HepG2 (cell line): ENCODE results near the gene TEX22. TPM values are rescaled to one million over a fixed set of nuclear protein-coding genes. Genes with fewer than 3 reads are reported as not detected.
A peak's percentile ranks its signal among the peaks of the same experiment; 100 is the strongest.

ENCODE experiments used
- SKI ChIP-seq: fragments of 450-650 bp; IDR thresholded peaks from one replicate; pipeline ENCODE4 v1.6.1; 2018; ENCODE audit warnings: mild to moderate bottlenecking; ENCODE audit not compliant: partially characterized antibody
- ZNF296 ChIP-seq: sonication (generic); formaldehyde crosslinking; conservative IDR thresholded peaks from 2 replicates; pipeline ENCODE4 v1.5.0; 2020; ENCODE audit warnings: mild to moderate bottlenecking, missing genetic modification reagents
- polyA plus RNA-seq, 8 experiments: library from polyadenylated mRNA; depleted of rRNA in 3 of 8; stranded (reverse) in 7 of 8; unstranded in 1 of 8; fragments of >200 nt; fragmentation: Illumina TruSeq in 4 of 8; extraction: Trizol in 4 of 8; gene quantifications; 2 replicates each; pipeline versions ENCODE4 v1.2.1 to v1.2.3, GENCODE V29; 2011 to 2016; ENCODE audit warnings: low read depth in 4 of 8, missing spikeins in 1 of 8, mixed read lengths in 1 of 8; ENCODE audit not compliant: insufficient read depth in 1 of 8
- total RNA-seq, 5 experiments: library from RNA; depleted of rRNA; stranded (reverse); fragments of >200 nt; fragmentation: Illumina TruSeq; extraction: Trizol; gene quantifications; 2 replicates each; pipeline ENCODE4 v1.2.3, GENCODE V29; 2016; ENCODE audit warnings: low read depth in 1 of 5
- TF ChIP-seq, protein P1 (sequence below), 2 experiments: sonication (generic) in 1 of 2; formaldehyde crosslinking in 1 of 2; IDR thresholded peaks; 2 replicates each; pipeline versions ENCODE4 v1.4.0 to v1.6.1; 2018 to 2020; ENCODE audit warnings: missing genetic modification reagents in 2 of 2, borderline replicate concordance in 1 of 2, low read depth in 1 of 2, mild to moderate bottlenecking in 1 of 2, missing biosample characterization in 1 of 2
- TF ChIP-seq, protein P2 (sequence below): sonication (generic); formaldehyde crosslinking; IDR thresholded peaks from 2 replicates; pipeline ENCODE4 v1.4.0; 2020; ENCODE audit warnings: mild to moderate bottlenecking, missing genetic modification reagents
- TF ChIP-seq, protein P3 (sequence below): IDR thresholded peaks from 2 replicates; pipeline ENCODE4 v1.6.1; 2012; ENCODE audit warnings: inconsistent platforms

TEX22 gene
- total and polyA plus RNA-seq, 2 of the 13 experiments (the other 11 are each of a cell fraction or from before 2014, with no cell fraction given), result 0.07 to 0.27 TPM

DNA sequence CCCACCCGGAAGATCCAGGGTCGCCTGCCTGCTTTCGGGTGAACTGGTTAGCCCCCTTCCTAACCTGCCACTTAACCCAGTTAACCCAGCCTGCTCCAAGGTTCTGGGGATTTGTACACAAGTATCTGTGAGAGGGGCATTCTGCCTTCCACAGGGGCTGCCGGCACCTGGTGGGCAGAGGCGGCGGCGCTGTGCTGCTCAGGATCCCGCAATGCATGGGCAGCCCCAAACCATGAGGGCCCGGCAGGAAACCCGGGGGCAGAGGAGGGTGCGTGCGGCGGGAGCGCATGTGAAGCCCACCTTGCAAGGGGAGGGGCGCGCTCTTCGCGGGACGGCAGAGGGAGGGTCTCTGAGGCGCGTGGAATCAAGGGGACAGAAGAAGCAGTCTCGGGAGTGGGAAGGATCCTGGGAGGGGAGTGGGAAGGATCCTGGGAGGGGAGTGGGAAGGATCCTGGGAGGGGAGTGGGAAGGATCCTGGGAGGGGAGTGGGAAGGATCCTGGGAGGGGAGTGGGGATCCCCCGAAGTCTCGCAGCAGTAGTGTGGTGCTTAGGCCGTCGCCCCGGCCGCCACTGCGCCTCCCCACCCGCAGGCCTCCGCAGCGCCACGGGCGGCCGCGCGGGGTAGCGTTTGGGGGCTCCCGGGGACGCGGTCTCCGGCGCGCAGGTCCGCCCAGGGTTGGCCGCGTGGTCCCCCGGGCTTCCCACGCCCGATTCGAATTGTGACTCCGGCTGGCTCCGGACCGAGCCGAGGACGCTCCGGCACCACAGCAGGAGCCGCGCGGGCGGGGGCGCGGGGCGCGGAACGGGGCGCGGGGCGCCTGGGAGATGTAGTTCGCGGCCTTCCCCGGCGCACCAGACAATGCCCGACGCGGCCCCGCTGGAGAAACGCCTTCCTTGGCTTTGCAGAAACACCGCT lies 16.4 kb downstream of the TEX22 start (continued):
- TF ChIP-seq, protein P1, sequence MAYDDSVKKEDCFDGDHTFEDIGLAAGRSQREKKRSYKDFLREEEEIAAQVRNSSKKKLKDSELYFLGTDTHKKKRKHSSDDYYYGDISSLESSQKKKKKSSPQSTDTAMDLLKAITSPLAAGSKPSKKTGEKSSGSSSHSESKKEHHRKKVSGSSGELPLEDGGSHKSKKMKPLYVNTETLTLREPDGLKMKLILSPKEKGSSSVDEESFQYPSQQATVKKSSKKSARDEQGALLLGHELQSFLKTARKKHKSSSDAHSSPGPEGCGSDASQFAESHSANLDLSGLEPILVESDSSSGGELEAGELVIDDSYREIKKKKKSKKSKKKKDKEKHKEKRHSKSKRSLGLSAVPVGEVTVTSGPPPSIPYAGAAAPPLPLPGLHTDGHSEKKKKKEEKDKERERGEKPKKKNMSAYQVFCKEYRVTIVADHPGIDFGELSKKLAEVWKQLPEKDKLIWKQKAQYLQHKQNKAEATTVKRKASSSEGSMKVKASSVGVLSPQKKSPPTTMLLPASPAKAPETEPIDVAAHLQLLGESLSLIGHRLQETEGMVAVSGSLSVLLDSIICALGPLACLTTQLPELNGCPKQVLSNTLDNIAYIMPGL (CRISPR knock-in tag; IDR thresholded peaks at IDR 0.05; ENCODE audit: borderline replicate concordance in 1 of 2, low read depth in 1 of 2), result peak; percentile 60 to 62; a peak in 3 of 4 replicates
- TF ChIP-seq, protein P2, sequence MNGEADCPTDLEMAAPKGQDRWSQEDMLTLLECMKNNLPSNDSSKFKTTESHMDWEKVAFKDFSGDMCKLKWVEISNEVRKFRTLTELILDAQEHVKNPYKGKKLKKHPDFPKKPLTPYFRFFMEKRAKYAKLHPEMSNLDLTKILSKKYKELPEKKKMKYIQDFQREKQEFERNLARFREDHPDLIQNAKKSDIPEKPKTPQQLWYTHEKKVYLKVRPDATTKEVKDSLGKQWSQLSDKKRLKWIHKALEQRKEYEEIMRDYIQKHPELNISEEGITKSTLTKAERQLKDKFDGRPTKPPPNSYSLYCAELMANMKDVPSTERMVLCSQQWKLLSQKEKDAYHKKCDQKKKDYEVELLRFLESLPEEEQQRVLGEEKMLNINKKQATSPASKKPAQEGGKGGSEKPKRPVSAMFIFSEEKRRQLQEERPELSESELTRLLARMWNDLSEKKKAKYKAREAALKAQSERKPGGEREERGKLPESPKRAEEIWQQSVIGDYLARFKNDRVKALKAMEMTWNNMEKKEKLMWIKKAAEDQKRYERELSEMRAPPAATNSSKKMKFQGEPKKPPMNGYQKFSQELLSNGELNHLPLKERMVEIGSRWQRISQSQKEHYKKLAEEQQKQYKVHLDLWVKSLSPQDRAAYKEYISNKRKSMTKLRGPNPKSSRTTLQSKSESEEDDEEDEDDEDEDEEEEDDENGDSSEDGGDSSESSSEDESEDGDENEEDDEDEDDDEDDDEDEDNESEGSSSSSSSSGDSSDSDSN, result peak; percentile 35
- TF ChIP-seq SKI (no peak), ZNF296 (CRISPR knock-in tag) (no peak)
- TF ChIP-seq, protein P3, sequence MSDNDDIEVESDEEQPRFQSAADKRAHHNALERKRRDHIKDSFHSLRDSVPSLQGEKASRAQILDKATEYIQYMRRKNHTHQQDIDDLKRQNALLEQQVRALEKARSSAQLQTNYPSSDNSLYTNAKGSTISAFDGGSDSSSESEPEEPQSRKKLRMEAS, result peak; percentile 48
